ENCODE results near the gene NRG3. TPM values are rescaled to one million over a fixed set of nuclear protein-coding genes. Genes with fewer than 3 reads are reported as not detected.

Gene NRG3
- total RNA-seq, 6 experiments from 2014 or later = 0.34 to 0.99 (median 0.75) TPM

DNA sequence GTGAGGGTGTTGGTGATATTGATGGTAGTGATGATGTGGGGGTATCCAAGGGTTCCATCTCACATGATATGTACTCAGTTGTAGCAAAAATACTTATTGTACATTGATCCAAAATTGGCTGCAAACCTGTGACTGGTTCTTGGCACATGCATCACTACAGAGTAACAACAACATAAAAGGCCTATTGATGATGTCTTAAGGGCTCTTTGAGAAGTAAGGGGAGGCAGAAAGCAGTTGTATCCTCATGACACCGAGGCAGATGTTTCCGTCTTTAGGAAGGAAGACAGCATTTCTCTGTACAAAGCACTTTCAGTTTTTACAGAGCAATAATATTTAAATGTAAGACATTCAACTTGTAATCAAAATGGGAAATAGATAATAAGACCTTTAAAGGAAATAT lies 34.5 kb downstream of the NRG3 start:
- TF ChIP-seq POLR2A (IDR thresholded peaks at IDR 0.05) = no peak
- TF ChIP-seq, protein P1, sequence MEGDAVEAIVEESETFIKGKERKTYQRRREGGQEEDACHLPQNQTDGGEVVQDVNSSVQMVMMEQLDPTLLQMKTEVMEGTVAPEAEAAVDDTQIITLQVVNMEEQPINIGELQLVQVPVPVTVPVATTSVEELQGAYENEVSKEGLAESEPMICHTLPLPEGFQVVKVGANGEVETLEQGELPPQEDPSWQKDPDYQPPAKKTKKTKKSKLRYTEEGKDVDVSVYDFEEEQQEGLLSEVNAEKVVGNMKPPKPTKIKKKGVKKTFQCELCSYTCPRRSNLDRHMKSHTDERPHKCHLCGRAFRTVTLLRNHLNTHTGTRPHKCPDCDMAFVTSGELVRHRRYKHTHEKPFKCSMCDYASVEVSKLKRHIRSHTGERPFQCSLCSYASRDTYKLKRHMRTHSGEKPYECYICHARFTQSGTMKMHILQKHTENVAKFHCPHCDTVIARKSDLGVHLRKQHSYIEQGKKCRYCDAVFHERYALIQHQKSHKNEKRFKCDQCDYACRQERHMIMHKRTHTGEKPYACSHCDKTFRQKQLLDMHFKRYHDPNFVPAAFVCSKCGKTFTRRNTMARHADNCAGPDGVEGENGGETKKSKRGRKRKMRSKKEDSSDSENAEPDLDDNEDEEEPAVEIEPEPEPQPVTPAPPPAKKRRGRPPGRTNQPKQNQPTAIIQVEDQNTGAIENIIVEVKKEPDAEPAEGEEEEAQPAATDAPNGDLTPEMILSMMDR (IDR thresholded peaks at IDR 0.05) = no peak
- H3K27me3 ChIP-seq = no peaks in the 10 kb centered on the region
- no peaks in the 10 kb centered on the region for H3K9me3 ChIP-seq
- H3K36me3 ChIP-seq = no peaks in the 10 kb centered on the region
- H3K4me1 ChIP-seq = no peaks in the 10 kb centered on the region
- H3K4me3 ChIP-seq = no peak overlapping the region
- intact Hi-C loops (cut with DNase I) = no loop called here
- WGBS (ENCODE audit: insufficient coverage, low coverage, low lambda C conversion rate, missing lambda C conversion rate) = 71% methylated on average over 2 of the region's 2 CpGs
- DNase-seq = no peak
- ATAC-seq = peak in 2 of 4 donors; percentile 17 to 59
- H3K27ac ChIP-seq = no peak overlapping the region

DNA sequence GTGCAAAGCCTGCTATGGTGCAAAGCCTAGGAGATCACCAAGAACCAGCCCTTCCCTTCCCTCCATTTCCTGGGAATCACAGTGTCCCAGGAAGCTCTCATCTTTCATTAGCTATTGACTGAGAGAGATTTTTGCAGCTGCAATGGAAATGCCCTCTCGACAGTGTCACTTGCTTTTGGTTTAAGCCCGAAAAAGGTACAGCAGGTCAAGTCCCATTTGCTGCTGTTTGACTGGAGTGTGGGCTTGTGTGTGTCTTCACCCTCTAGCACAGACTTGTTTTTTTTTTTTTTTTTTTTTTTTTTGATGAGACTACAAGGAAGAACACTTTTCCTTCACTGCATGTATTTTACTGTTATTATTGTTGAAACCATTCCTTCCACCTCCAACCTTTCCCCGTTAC lies 36.3 kb downstream of the NRG3 start:
- intact Hi-C loops (cut with DNase I) = no loop called here
- H3K4me3 ChIP-seq = no peak overlapping the region
- no peaks in the 10 kb centered on the region for H3K27me3 ChIP-seq
- ATAC-seq = no peak
- whole genome bisulfite sequencing (ENCODE audit: insufficient coverage, low coverage, low lambda C conversion rate, missing lambda C conversion rate) = 75% methylated on average over 3 of the region's 3 CpGs
- H3K27ac ChIP-seq = no peak overlapping the region
- DNase-seq = no peak
- no peaks in the 10 kb centered on the region for H3K4me1 ChIP-seq
- H3K36me3 ChIP-seq = no peaks in the 10 kb centered on the region
- no peaks in the 10 kb centered on the region for H3K9me3 ChIP-seq
- TF ChIP-seq, protein P1 (IDR thresholded peaks at IDR 0.05) = no peak
- TF ChIP-seq POLR2A (IDR thresholded peaks at IDR 0.05) = no peak

GRCh38 chr10:81914736-81915503 lies 39.9 kb downstream of the NRG3 start:
- 40% methylated on average over 3 of the region's 3 CpGs for WGBS (ENCODE audit: insufficient coverage, low coverage, low lambda C conversion rate, missing lambda C conversion rate)
- no peak overlapping the region for H3K27ac ChIP-seq
- intact Hi-C loops (cut with DNase I) = no loop called here

GRCh38 chr10:81915504-81915897 lies 40.5 kb downstream of the NRG3 start:
- DNase-seq (no peak), ATAC-seq (no peak)
- Histone ChIP-seq H3K4me3 (no peak overlapping the region), H3K4me1 (no peaks in the 10 kb centered on the region), H3K9me3 (no peaks in the 10 kb centered on the region), H3K27me3 (no peaks in the 10 kb centered on the region), H3K36me3 (no peaks in the 10 kb centered on the region), H3K27ac (no peak overlapping the region)
- intact Hi-C loops (cut with DNase I) = no loop called here
- WGBS (ENCODE audit: insufficient coverage, low coverage, low lambda C conversion rate, missing lambda C conversion rate) = 17% methylated on average over 2 of the region's 2 CpGs
- no peak for TF ChIP-seq POLR2A (IDR thresholded peaks at IDR 0.05)
- TF ChIP-seq, protein P1 (IDR thresholded peaks at IDR 0.05) = no peak

More at GRCh38 chr10:81914736-81915503, 39.9 kb downstream of the NRG3 start:
- Histone ChIP-seq H3K36me3 (no peaks in the 10 kb centered on the region), H3K9me3 (no peaks in the 10 kb centered on the region), H3K27me3 (no peaks in the 10 kb centered on the region), H3K4me1 (no peaks in the 10 kb centered on the region), H3K4me3 (no peak overlapping the region)
- no peak for DNase-seq
- no peak for ATAC-seq
- no peak for TF ChIP-seq POLR2A (IDR thresholded peaks at IDR 0.05)
- TF ChIP-seq, protein P1 (IDR thresholded peaks at IDR 0.05) = no peak
